Thyroid gland (tissue), 4 donors: ENCODE data around the gene ABI3. TPM values are rescaled to one million over a fixed set of nuclear protein-coding genes. Genes with fewer than 3 reads are reported as not detected.

Experiments
- DNase-seq, 2 donors: peaks; one replicate each; pipeline ENCODE4 v3.0.0-alpha.2; 2019
- H3K27ac ChIP-seq, 3 donors: fragments of 200-600 bp; sonication (generic); 1 replicate in 2 of 3; 2 replicates in 1 of 3; pipeline ENCODE4 v1.5.1; 2016 to 2019; ENCODE audit warnings: mild to moderate bottlenecking in 1 of 3, moderate library complexity in 1 of 3
- H3K27me3 ChIP-seq: fragments of 200-600 bp; sonication (generic); one replicate; pipeline ENCODE4 v1.5.1; 2019
- H3K36me3 ChIP-seq, 2 donors: fragments of 200-600 bp; sonication (generic); one replicate each; pipeline ENCODE4 v1.5.1; 2016 to 2019
- H3K4me1 ChIP-seq, 2 donors: fragments of 200-600 bp; sonication (generic); one replicate each; pipeline ENCODE4 v1.5.1; 2017 to 2019
- H3K4me3 ChIP-seq, 3 donors: fragments of 200-600 bp; sonication (generic); replicated peaks in 1 of 3; 1 replicate in 2 of 3; 2 replicates in 1 of 3; pipeline ENCODE4 v1.5.1; 2016; ENCODE audit warnings: mild to moderate bottlenecking in 1 of 3
- H3K9me3 ChIP-seq: fragments of 200-600 bp; sonication (generic); one replicate; pipeline ENCODE4 v1.5.1; 2017
- POLR2A ChIP-seq, 2 donors: fragments of 450-650 bp; IDR thresholded peaks; one replicate each; pipeline ENCODE4 v1.6.1; 2017; ENCODE audit warnings: antibody characterized with exemption in 2 of 2, mild to moderate bottlenecking in 2 of 2, moderate library complexity in 1 of 2
- WGBS, 2 donors: methylation state at CpG; one replicate each; pipeline ENCODE4 v1.1.5; 2017; 5-methylcytosine and 5-hydroxymethylcytosine counted together
- intact Hi-C: fragments of 100-400 bp; cut with DNase I; formaldehyde crosslinking; loops from one replicate; pipeline ENCODE4 v1.15.1; 2023
- total RNA-seq, 4 donors: library from RNA; depleted of rRNA; stranded (reverse); fragments of >200 nt; gene quantifications; one replicate each; pipeline ENCODE4 v1.2.3, GENCODE V29; 2016
- TF ChIP-seq, protein P1 (sequence below), 6 experiments: fragments of 200-600 bp in 3 of 6; fragments of 450-650 bp in 3 of 6; sonication (generic) in 3 of 6; IDR thresholded peaks; one replicate each; pipeline ENCODE4 v1.5.1; 2016 to 2019; ENCODE audit warnings: antibody characterized with exemption in 6 of 6, mild to moderate bottlenecking in 2 of 6, inconsistent platforms in 1 of 6, moderate library complexity in 1 of 6

The ABI3 gene
- total RNA-seq, 4 donors from 2014 or later, result 4.2 to 10.3 (median 6.2) TPM

DNA sequence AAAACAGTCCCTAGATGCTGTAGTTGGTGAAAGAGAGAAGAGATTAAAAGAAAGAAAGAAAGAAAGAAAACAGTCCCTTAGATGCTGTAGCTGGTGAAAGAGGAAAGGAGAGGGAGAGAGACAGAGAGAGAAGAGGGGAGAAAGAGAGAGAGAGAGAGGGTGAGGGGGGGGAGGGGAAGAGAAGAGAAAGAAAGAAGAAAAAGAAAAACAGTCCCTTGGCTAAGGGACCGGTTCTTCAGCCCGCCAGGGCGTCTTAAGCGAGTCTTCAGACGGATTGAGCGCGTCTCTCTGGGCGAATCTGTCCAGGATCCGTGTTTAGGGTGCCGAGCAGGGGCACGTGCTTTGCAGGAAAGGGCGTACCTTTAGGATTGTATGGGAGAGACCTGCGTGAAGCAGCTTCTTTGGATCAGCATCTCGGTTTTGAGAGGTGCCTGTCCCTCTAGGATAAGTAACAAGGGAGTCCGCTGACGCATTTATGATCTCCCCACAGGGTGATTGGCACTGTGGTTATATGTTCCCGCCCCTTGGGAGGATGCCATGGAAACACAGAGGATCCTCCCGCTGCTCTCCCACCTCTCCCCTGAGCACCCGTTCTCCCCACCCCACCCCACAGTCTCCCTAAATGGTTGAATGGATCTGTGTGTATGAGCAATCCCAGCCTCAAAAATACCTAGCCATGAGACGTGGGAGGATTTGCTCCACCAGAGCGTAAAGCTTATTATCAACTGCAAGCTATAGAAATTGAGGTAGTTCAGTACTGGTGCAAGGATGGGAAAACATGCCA lies 16.8 kb upstream of the ABI3 start:
- Histone ChIP-seq H3K36me3 (no peaks in the 10 kb centered on the region), H3K27ac (peak overlapping the region; percentile 99 to 100 (median 99)), H3K4me1 (peaks cover 7 to 13% of the 10 kb centered on the region in 2 donors), H3K9me3 (no peaks in the 10 kb centered on the region), H3K27me3 (no peaks in the 10 kb centered on the region), H3K4me3 (peak overlapping the region in 2 of 3 donors; percentile 35 to 57)
- peak; percentile 88 for DNase-seq
- TF ChIP-seq POLR2A (IDR thresholded peaks at IDR 0.05), result peak in 1 of 2 donors; percentile 68
- TF ChIP-seq, protein P1, sequence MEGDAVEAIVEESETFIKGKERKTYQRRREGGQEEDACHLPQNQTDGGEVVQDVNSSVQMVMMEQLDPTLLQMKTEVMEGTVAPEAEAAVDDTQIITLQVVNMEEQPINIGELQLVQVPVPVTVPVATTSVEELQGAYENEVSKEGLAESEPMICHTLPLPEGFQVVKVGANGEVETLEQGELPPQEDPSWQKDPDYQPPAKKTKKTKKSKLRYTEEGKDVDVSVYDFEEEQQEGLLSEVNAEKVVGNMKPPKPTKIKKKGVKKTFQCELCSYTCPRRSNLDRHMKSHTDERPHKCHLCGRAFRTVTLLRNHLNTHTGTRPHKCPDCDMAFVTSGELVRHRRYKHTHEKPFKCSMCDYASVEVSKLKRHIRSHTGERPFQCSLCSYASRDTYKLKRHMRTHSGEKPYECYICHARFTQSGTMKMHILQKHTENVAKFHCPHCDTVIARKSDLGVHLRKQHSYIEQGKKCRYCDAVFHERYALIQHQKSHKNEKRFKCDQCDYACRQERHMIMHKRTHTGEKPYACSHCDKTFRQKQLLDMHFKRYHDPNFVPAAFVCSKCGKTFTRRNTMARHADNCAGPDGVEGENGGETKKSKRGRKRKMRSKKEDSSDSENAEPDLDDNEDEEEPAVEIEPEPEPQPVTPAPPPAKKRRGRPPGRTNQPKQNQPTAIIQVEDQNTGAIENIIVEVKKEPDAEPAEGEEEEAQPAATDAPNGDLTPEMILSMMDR (IDR thresholded peaks at IDR 0.05), result no peak
- WGBS, 2 donors, result 3 to 6% methylated on average over 16 to 21 of the region's 21 CpGs
- intact Hi-C loops, result loop anchor here (5.0 kb wide), 1 partner anchor 34 kb away; no protein-coding TSS in a partner anchor

DNA sequence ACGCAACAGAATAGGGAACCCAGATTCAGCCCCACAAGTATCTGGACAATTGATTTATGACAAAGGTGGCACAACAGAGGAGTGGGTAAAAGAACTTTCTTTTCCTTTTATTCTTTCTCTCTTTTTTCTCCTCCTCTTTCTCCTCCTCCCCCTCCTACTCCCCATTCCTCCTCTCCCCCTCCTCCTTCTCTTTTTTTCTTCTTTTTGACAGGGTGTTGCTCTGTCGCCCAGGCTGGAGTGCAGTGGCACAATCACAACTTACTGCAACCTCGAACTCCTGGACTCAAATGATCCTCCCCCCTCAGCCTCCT lies 16.3 kb upstream of the ABI3 start:
- no peak for DNase-seq
- no peaks in the 10 kb centered on the region for H3K36me3 ChIP-seq
- no peaks in the 10 kb centered on the region for H3K9me3 ChIP-seq
- peaks cover 8 to 13% of the 10 kb centered on the region in 2 donors for H3K4me1 ChIP-seq
- intact Hi-C loops, result loop anchor here (5.0 kb wide), 1 partner anchor 33 kb away; no protein-coding TSS in a partner anchor
- H3K4me3 ChIP-seq, result peak overlapping the region in 1 of 3 donors; percentile 13
- H3K27me3 ChIP-seq, result no peaks in the 10 kb centered on the region
- H3K27ac ChIP-seq, result peak overlapping the region; percentile 99 to 100 (median 99)
- TF ChIP-seq, protein P1 (IDR thresholded peaks at IDR 0.05), result no peak
- no peak for TF ChIP-seq POLR2A (IDR thresholded peaks at IDR 0.05)
- 32 to 33% methylated on average over 3 of the region's 3 CpGs for WGBS, 2 donors

DNA sequence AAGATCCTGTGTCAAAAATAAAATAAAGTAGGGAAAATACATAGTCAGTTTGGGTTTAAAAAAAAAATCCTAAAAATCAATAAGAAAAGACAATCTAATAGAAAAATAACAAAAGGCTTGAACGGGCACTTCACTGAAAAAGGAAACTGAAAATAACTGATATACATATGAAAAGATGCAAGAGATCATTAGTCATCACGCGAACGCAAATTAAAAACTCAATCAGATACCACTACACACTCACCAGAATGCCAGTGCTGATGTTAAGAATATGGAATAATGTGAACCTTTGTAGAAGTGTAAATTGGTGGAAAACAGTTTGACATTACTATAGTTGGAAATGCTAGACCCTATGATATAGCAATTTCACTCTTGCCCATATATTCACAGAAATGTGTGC lies 14.8 kb upstream of the ABI3 start:
- Histone ChIP-seq H3K4me1 (peaks cover 8 to 13% of the 10 kb centered on the region in 2 donors), H3K36me3 (no peaks in the 10 kb centered on the region), H3K27me3 (no peaks in the 10 kb centered on the region), H3K27ac (no peak overlapping the region), H3K4me3 (no peak overlapping the region), H3K9me3 (no peaks in the 10 kb centered on the region)
- 85% methylated on average over 4 of the region's 4 CpGs for WGBS, 2 donors
- no peak for DNase-seq
- TF ChIP-seq, protein P1 (IDR thresholded peaks at IDR 0.05), result no peak
- no peak for TF ChIP-seq POLR2A (IDR thresholded peaks at IDR 0.05)
- intact Hi-C loops, result no loop called here

DNA sequence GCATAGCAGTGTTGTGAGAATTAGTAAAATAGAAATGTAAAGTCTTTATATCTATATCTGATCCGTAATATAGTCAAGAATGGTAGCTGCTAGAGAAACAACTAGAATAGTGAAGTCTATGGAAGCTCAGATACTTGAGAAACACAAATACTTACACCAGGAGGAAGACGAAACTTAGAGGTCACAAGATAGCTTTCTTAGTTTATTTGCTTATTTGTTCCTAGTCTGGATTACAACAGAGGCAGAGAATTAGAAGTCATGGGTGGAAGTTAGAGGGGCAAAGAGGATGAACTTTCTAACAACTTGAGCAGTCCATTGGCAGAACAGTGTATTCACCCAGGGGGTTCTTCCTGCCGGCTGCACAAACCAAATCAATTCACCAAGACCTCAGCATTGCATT lies 14.0 kb upstream of the ABI3 start:
- WGBS, 2 donors, result 86 to 91% methylated on average over 3 of the region's 3 CpGs
- intact Hi-C loops, result no loop called here
- peaks cover 8 to 13% of the 10 kb centered on the region in 2 donors for H3K4me1 ChIP-seq

More for the DNA sequence above, 14.0 kb upstream of the ABI3 start:
- DNase-seq, result no peak
- H3K27ac ChIP-seq, result peak overlapping the region in 1 of 3 donors; percentile 21
- no peaks in the 10 kb centered on the region for H3K36me3 ChIP-seq
- no peak overlapping the region for H3K4me3 ChIP-seq
- H3K9me3 ChIP-seq, result no peaks in the 10 kb centered on the region
- no peak for TF ChIP-seq POLR2A (IDR thresholded peaks at IDR 0.05)
- TF ChIP-seq, protein P1 (IDR thresholded peaks at IDR 0.05), result no peak
- no peaks in the 10 kb centered on the region for H3K27me3 ChIP-seq
